H1 (cell line): Measurements from ENCODE around the gene C3orf20. TPM values are rescaled to one million over a fixed set of nuclear protein-coding genes. Genes with fewer than 3 reads are reported as not detected.

ENCODE experiments used
- CTCF ChIA-PET: fragments of 300-600 bp; sonication (Branson Sonifier 250); formaldehyde crosslinking; loops from one replicate; lab custom pipeline; 2021; ENCODE audit not compliant: partially characterized antibody; lab: Charles Lee
- POLR2A ChIA-PET: fragments of 300-600 bp; sonication (Branson Sonifier 250); formaldehyde crosslinking; loops from one replicate; lab custom pipeline; 2021; ENCODE audit warnings: inconsistent platforms; ENCODE audit not compliant: partially characterized antibody; lab: Charles Lee
- DNase-seq, 2 experiments: peaks; one replicate each; pipeline versions ENCODE4 v3.0.0 to v3.0.0-alpha.2; 2010 to 2022; ENCODE audit warnings: low spot score in 2 of 2, low read depth in 1 of 2, mixed read lengths in 1 of 2
- FAIRE-seq: peaks from 2 replicates; lab custom pipeline; 2011; peaks lifted over from hg19 to GRCh38; lab: Jason Lieb, UNC
- H2AFZ ChIP-seq: 2 replicates; pipeline ENCODE4 v1.8.1; 2012; ENCODE audit warnings: low read length, inconsistent platforms
- H2AK5ac ChIP-seq: 2 replicates; pipeline ENCODE4 v1.6.1; 2013; ENCODE audit warnings: low read depth, low read length
- H2BK120ac ChIP-seq: replicated peaks from 2 replicates; pipeline ENCODE3; 2013; ENCODE audit warnings: low read depth, low read length, inconsistent platforms
- H2BK12ac ChIP-seq: 2 replicates; pipeline ENCODE4 v1.6.1; 2013; ENCODE audit warnings: low read depth, low read length
- H2BK15ac ChIP-seq: 2 replicates; pipeline ENCODE4 v1.6.1; 2013; ENCODE audit warnings: low read length
- H2BK20ac ChIP-seq: 2 replicates; pipeline ENCODE4 v1.6.1; 2013; ENCODE audit warnings: low read length
- H2BK5ac ChIP-seq: 2 replicates; pipeline ENCODE4 v1.6.1; 2013; ENCODE audit warnings: low read depth, low read length
- H3K14ac ChIP-seq: 2 replicates; pipeline ENCODE4 v1.6.1; 2013; ENCODE audit warnings: inconsistent platforms; ENCODE audit not compliant: insufficient read length
- H3K18ac ChIP-seq: 2 replicates; pipeline ENCODE4 v1.6.1; 2013; ENCODE audit warnings: low read length; ENCODE audit errors: extremely low read depth
- H3K23ac ChIP-seq: 2 replicates; pipeline ENCODE4 v1.6.1; 2013; ENCODE audit warnings: inconsistent platforms; ENCODE audit not compliant: insufficient read length
- H3K23me2 ChIP-seq: 2 replicates; pipeline ENCODE4 v1.6.1; 2013; ENCODE audit warnings: low read depth, low read length
- H3K27ac ChIP-seq: 2 replicates; pipeline ENCODE4 v1.6.1; 2011; ENCODE audit warnings: low read depth, low read length, inconsistent platforms
- H3K27me3 ChIP-seq, 4 experiments: replicated peaks in 1 of 4; 1 replicate in 1 of 4; 2 replicates in 3 of 4; pipeline versions ENCODE4 v1.6.1 to v1.8.1; 2011 to 2013; ENCODE audit warnings: low read length in 3 of 4, mild to moderate bottlenecking in 3 of 4, inconsistent platforms in 2 of 4, mixed read lengths in 2 of 4, moderate library complexity in 1 of 4; ENCODE audit not compliant: control insufficient read depth in 3 of 4, insufficient read depth in 3 of 4; ENCODE audit errors: extremely low read depth in 1 of 4
- H3K36me3 ChIP-seq, 4 experiments: 2 replicates each; pipeline versions ENCODE4 v1.6.1 to v1.8.1; 2011 to 2013; ENCODE audit warnings: mild to moderate bottlenecking in 4 of 4, low read length in 3 of 4, moderate library complexity in 2 of 4, control low read depth in 1 of 4, inconsistent platforms in 1 of 4; ENCODE audit not compliant: insufficient read depth in 4 of 4, control insufficient read depth in 2 of 4
- H3K4ac ChIP-seq: replicated peaks from 2 replicates; pipeline ENCODE3; 2013; ENCODE audit warnings: low read length, low read depth, mixed read lengths, inconsistent platforms; ENCODE audit not compliant: insufficient read length
- H3K4me1 ChIP-seq, 4 experiments: replicated peaks in 1 of 4; 1 replicate in 1 of 4; 2 replicates in 3 of 4; pipeline versions ENCODE4 v1.6.1 to v1.8.1; 2011 to 2013; ENCODE audit warnings: low read length in 3 of 4, inconsistent platforms in 2 of 4, mixed read lengths in 1 of 4; ENCODE audit not compliant: insufficient read depth in 4 of 4, control insufficient read depth in 3 of 4
- H3K4me2 ChIP-seq, 2 experiments: 2 replicates each; pipeline versions ENCODE4 v1.6.1 to v1.8.1; 2011 to 2013; ENCODE audit warnings: low read depth in 2 of 2, low read length in 2 of 2, control low read depth in 1 of 2, inconsistent platforms in 1 of 2, mild to moderate bottlenecking in 1 of 2; ENCODE audit not compliant: insufficient read depth in 1 of 2
- H3K4me3 ChIP-seq, 4 experiments: fragments of 200-600, 300-600 bp in 1 of 4; sonication (generic), shearing (Covaris generic), sonication (Bioruptor Twin) in 1 of 4; 2 replicates each; pipeline versions ENCODE4 v1.5.1 to v1.8.1; 2011 to 2016; ENCODE audit warnings: low read length in 4 of 4, low read depth in 3 of 4, control low read depth in 2 of 4, inconsistent platforms in 2 of 4, mild to moderate bottlenecking in 2 of 4, mixed read lengths in 1 of 4, moderate library complexity in 1 of 4; ENCODE audit not compliant: insufficient read depth in 2 of 4; ENCODE audit errors: extremely low read depth in 1 of 4
- H3K56ac ChIP-seq: replicated peaks from 2 replicates; pipeline ENCODE3; 2013; ENCODE audit warnings: low read depth, mild to moderate bottlenecking, mixed read lengths, low read length, inconsistent platforms; ENCODE audit not compliant: insufficient read length
- H3K79me1 ChIP-seq: 2 replicates; pipeline ENCODE4 v1.6.1; 2013; ENCODE audit warnings: low read depth, low read length, control low read depth
- H3K79me2 ChIP-seq, 2 experiments: 2 replicates each; pipeline versions ENCODE4 v1.6.1 to v1.8.1; 2012 to 2013; ENCODE audit warnings: low read length in 2 of 2, mild to moderate bottlenecking in 2 of 2, inconsistent platforms in 1 of 2; ENCODE audit not compliant: insufficient read depth in 2 of 2, control insufficient read depth in 1 of 2
- H3K9ac ChIP-seq, 4 experiments: replicated peaks in 1 of 4; 1 replicate in 1 of 4; 2 replicates in 3 of 4; pipeline versions ENCODE4 v1.6.1 to v1.8.1; 2011 to 2013; ENCODE audit warnings: low read depth in 3 of 4, low read length in 3 of 4, control low read depth in 2 of 4, mild to moderate bottlenecking in 2 of 4, moderate library complexity in 2 of 4, inconsistent platforms in 1 of 4; ENCODE audit errors: extremely low read depth in 1 of 4
- H3K9me3 ChIP-seq, 2 experiments: 2 replicates each; pipeline versions ENCODE4 v1.6.1 to v1.8.1; 2012 to 2013; ENCODE audit warnings: mild to moderate bottlenecking in 2 of 2, moderate library complexity in 2 of 2, control low read depth in 1 of 2, inconsistent platforms in 1 of 2, low read depth in 1 of 2, low read length in 1 of 2, mixed read lengths in 1 of 2; ENCODE audit not compliant: insufficient read depth in 2 of 2
- H4K20me1 ChIP-seq, 2 experiments: replicated peaks in 1 of 2; 2 replicates each; pipeline versions ENCODE3 to v1.8.1; 2011 to 2013; ENCODE audit warnings: inconsistent platforms in 2 of 2, low read length in 2 of 2, mild to moderate bottlenecking in 1 of 2; ENCODE audit not compliant: insufficient read depth in 2 of 2, control insufficient read depth in 1 of 2
- H4K5ac ChIP-seq: 2 replicates; pipeline ENCODE4 v1.6.1; 2013; ENCODE audit warnings: low read length, low read depth, mixed read lengths, inconsistent platforms; ENCODE audit not compliant: insufficient read length
- H4K8ac ChIP-seq: 2 replicates; pipeline ENCODE4 v1.8.0; 2013; ENCODE audit warnings: mild to moderate bottlenecking, moderate library complexity, low read length, inconsistent platforms; ENCODE audit not compliant: insufficient read depth; ENCODE audit errors: extremely low read depth
- H4K91ac ChIP-seq: replicated peaks from 2 replicates; pipeline ENCODE3; 2013; ENCODE audit warnings: low read length, mixed read lengths, inconsistent platforms; ENCODE audit not compliant: insufficient read length
- BACH1 ChIP-seq: IDR thresholded peaks from 2 replicates; pipeline ENCODE4 v1.6.1; 2012; ENCODE audit warnings: low read length, improper control_type of control experiment
- CBX8 ChIP-seq: fragments of 300-800, 300-1000 bp; sonication (generic); IDR thresholded peaks from 2 replicates; pipeline ENCODE4 v1.7.1; 2016; ENCODE audit warnings: low read depth, low read length, borderline replicate concordance
- JUN ChIP-seq: IDR thresholded peaks from 2 replicates; pipeline ENCODE4 v1.6.1; 2011; ENCODE audit warnings: low read depth, mild to moderate bottlenecking, improper control_type of control experiment, low read length
- KDM1A ChIP-seq: fragments of 200-600, 300-600 bp; sonication (generic); IDR thresholded peaks from 2 replicates; pipeline ENCODE4 v1.7.1; 2016; ENCODE audit warnings: mild to moderate bottlenecking, low read length, borderline replicate concordance
- KDM4A ChIP-seq: IDR thresholded peaks from one replicate; pipeline ENCODE4 v1.7.1; 2012; ENCODE audit warnings: low read depth, mild to moderate bottlenecking, moderate library complexity, low read length, inconsistent platforms; ENCODE audit not compliant: severe bottlenecking
- MAX ChIP-seq: IDR thresholded peaks from 2 replicates; pipeline ENCODE4 v1.6.1; 2012; ENCODE audit warnings: inconsistent platforms
- POLR2A ChIP-seq, 2 experiments: IDR thresholded peaks; 1 replicate in 1 of 2; 2 replicates in 1 of 2; pipeline ENCODE4 v1.6.1; 2011; ENCODE audit warnings: low read depth in 2 of 2, low read length in 2 of 2, mild to moderate bottlenecking in 2 of 2; ENCODE audit errors: control extremely low read depth in 1 of 2
- POU5F1 ChIP-seq: IDR thresholded peaks from 2 replicates; pipeline ENCODE4 v1.6.1; 2011; ENCODE audit warnings: low read depth, mild to moderate bottlenecking, low read length, moderate library complexity
- RBBP5 ChIP-seq: IDR thresholded peaks from 2 replicates; pipeline ENCODE4 v1.7.1; 2012; ENCODE audit warnings: low read depth, mild to moderate bottlenecking, inconsistent platforms, low read length, moderate library complexity, borderline replicate concordance
- SIX5 ChIP-seq: IDR thresholded peaks from 2 replicates; pipeline ENCODE4 v1.6.1; 2011; ENCODE audit warnings: mild to moderate bottlenecking, low read depth, low read length
- WGBS, 2 experiments: shearing (Covaris generic) in 1 of 2; methylation state at CpG; one replicate each; pipeline versions ENCODE4 v1.1.6 to v1.1.7; 2013 to 2015; ENCODE audit warnings: low lambda C conversion rate in 2 of 2, mixed read lengths in 2 of 2, inconsistent platforms in 1 of 2, low coverage in 1 of 2, missing lambda C conversion rate in 1 of 2; ENCODE audit not compliant: insufficient replicate concordance in 2 of 2, insufficient coverage in 1 of 2, insufficient read length in 1 of 2; ENCODE audit errors: extremely low coverage in 1 of 2, missing lambda C conversion rate in 1 of 2; 5-methylcytosine and 5-hydroxymethylcytosine counted together
- polyA plus RNA-seq, 7 experiments: library from polyadenylated mRNA; depleted of rRNA in 3 of 7; stranded (reverse) in 5 of 7; unstranded in 2 of 7; fragments of >200 nt in 5 of 7; fragments of 200-250 nt in 2 of 7; gene quantifications; 1 replicate in 5 of 7; 2 replicates in 1 of 7; 4 replicates in 1 of 7; pipeline versions ENCODE4 v1.2.1 to v1.2.3, GENCODE V29; 2011 to 2013; ENCODE audit warnings: missing spikeins in 2 of 7, mixed read lengths in 2 of 7
- total RNA-seq: library from RNA; stranded (reverse); fragmentation: NEBNext Ultra II Directional; extraction: Animal tissue kit (Norgen Biotek cat#: 25700); gene quantifications from 2 replicates; pipeline ENCODE4 v1.2.1, GENCODE V29; 2021

Gene C3orf20
- total and polyA plus RNA-seq, 2 of the 8 experiments (the other 6 are each of a cell fraction or from before 2014, with no cell fraction given), result not detected

- H3K79me1 ChIP-seq, result no peaks in the 10 kb centered on the region
- H2BK20ac ChIP-seq, result no peak overlapping the region
- no peak overlapping the region for H3K56ac ChIP-seq
- ChIA-PET POLR2A (interaction anchor here (0.8 to 1.1 kb wide), 2 partner anchors 17 to 120 kb away, joined by 3 read pairs; no protein-coding TSS in a partner anchor), CTCF (interaction anchor here (0.9 to 12.7 kb wide), 22 partner anchors 10 to 187 kb away, joined by 3 to 308 read pairs (median 4); no protein-coding TSS in a partner anchor)
- no peak overlapping the region for H3K14ac ChIP-seq
- H3K27ac ChIP-seq, result no peak overlapping the region
- H3K4me2 ChIP-seq, result no peak overlapping the region
- DNase-seq (no peak), FAIRE-seq (no peak)
- no peak overlapping the region for H3K23ac ChIP-seq
- no peaks in the 10 kb centered on the region for H3K79me2 ChIP-seq
- peak overlapping the region; percentile 53; the same call in 1 of the 2 replicates for H2BK5ac ChIP-seq
- H3K9ac ChIP-seq, result no peak overlapping the region
- no peaks in the 10 kb centered on the region for H3K36me3 ChIP-seq
- no peak overlapping the region for H2BK15ac ChIP-seq
- no peaks in the 10 kb centered on the region for H3K23me2 ChIP-seq
- no peak overlapping the region for H2AK5ac ChIP-seq
- 0 out of 2 replicates have a peak overlapping the region, but pooled peaks have one; percentile 28 for H2AFZ ChIP-seq
- no peak overlapping the region for H2BK120ac ChIP-seq
- no peak overlapping the region for H3K4ac ChIP-seq
- H3K18ac ChIP-seq, result no peak overlapping the region
- TF ChIP-seq RBBP5 (no peak), JUN (no peak), POLR2A (IDR thresholded peaks at IDR 0.05; ENCODE audit: control extremely low read depth in 1 of 2, low read depth in 2 of 2, low read length in 2 of 2) (no peak), POU5F1 (no peak), MAX (no peak), SIX5 (no peak), KDM4A (no peak), BACH1 (no peak), KDM1A (no peak), CBX8 (no peak)
- H2BK12ac ChIP-seq, result no peak overlapping the region
- H3K4me3 ChIP-seq, result no peak overlapping the region
- no peak overlapping the region for H4K5ac ChIP-seq
- 89% methylated on average over 7 of the region's 9 CpGs; no CpG with 5 or more reads in 1 of the 2 experiments for WGBS, 2 experiments
- H4K91ac ChIP-seq, result no peak overlapping the region
- no peaks in the 10 kb centered on the region for H4K20me1 ChIP-seq
- H4K8ac ChIP-seq, result no peak overlapping the region
- H3K4me1 ChIP-seq, result peaks cover 0 to 8% (median 2%) of the 10 kb centered on the region in 4 experiments; a peak in 5 of 7 replicates
- peaks cover 0 to 3% (median 0%) of the 10 kb centered on the region in 4 experiments; a peak in 1 of 7 replicates for H3K27me3 ChIP-seq
- no peaks in the 10 kb centered on the region for H3K9me3 ChIP-seq
These were observed 117.8 kb downstream of the C3orf20 start for GRCh38 chr3:14792691-14793121.
